GM12878 (cell line): ENCODE measurements around the gene LIMD2. TPM values are rescaled to one million over a fixed set of nuclear protein-coding genes. Genes with fewer than 3 reads are reported as not detected.

Source experiments
- CHD4 ChIP-seq: fragments of 200-600 bp; sonication (generic); IDR thresholded peaks from 2 replicates; pipeline ENCODE4 v1.6.1; 2016; ENCODE audit warnings: mild to moderate bottlenecking
- CREM ChIP-seq: IDR thresholded peaks from 2 replicates; pipeline ENCODE4 v1.6.1; 2014; ENCODE audit warnings: antibody characterized with exemption, low read depth
- DPF2 ChIP-seq: fragments of 450-650 bp; IDR thresholded peaks from 2 replicates; pipeline ENCODE4 v1.6.1; 2017; ENCODE audit warnings: mild to moderate bottlenecking
- MTA3 ChIP-seq: IDR thresholded peaks from 2 replicates; pipeline ENCODE4 v1.6.1; 2012; ENCODE audit warnings: low read length, inconsistent platforms, borderline replicate concordance
- PAX5 ChIP-seq: IDR thresholded peaks from 2 replicates; pipeline ENCODE4 v1.6.1; 2011; ENCODE audit warnings: low read depth, low read length, borderline replicate concordance
- RCOR1 ChIP-seq: conservative IDR thresholded peaks from 2 replicates; pipeline ENCODE4 v1.6.1; 2012; ENCODE audit warnings: low read depth, low read length, improper control_type of control experiment
- RFX5 ChIP-seq: IDR thresholded peaks from 2 replicates; pipeline ENCODE4 v1.6.1; 2011; ENCODE audit warnings: low read depth, low read length, improper control_type of control experiment
- RUNX3 ChIP-seq: IDR thresholded peaks from 2 replicates; pipeline ENCODE4 v1.6.1; 2012; ENCODE audit warnings: low read length, inconsistent platforms
- SMARCA5 ChIP-seq: fragments of 450-650 bp; IDR thresholded peaks from 2 replicates; pipeline ENCODE4 v1.6.1; 2017; ENCODE audit warnings: mild to moderate bottlenecking
- SUPT20H ChIP-seq: IDR thresholded peaks from 2 replicates; pipeline ENCODE4 v1.6.1; 2011; ENCODE audit warnings: low read depth, mild to moderate bottlenecking, low read length, moderate library complexity, borderline replicate concordance; ENCODE audit not compliant: control insufficient read depth
- SUZ12 ChIP-seq: fragments of 200-600 bp; sonication (generic); IDR thresholded peaks from one replicate; pipeline ENCODE4 v1.6.1; 2018; ENCODE audit warnings: antibody characterized with exemption, mild to moderate bottlenecking; ENCODE audit not compliant: unreplicated experiment
- TAF1 ChIP-seq: IDR thresholded peaks from 2 replicates; pipeline ENCODE4 v1.6.1; 2011; ENCODE audit warnings: mild to moderate bottlenecking, low read depth, low read length, borderline replicate concordance
- TBL1XR1 ChIP-seq: IDR thresholded peaks from 2 replicates; pipeline ENCODE4 v1.6.1; 2012; ENCODE audit warnings: low read depth, low read length, improper control_type of control experiment
- TCF3 ChIP-seq: IDR thresholded peaks from 2 replicates; pipeline ENCODE4 v1.6.1; 2012; ENCODE audit warnings: low read depth, mild to moderate bottlenecking, low read length, borderline replicate concordance; ENCODE audit not compliant: insufficient read depth
- polyA plus RNA-seq, 11 experiments: library from polyadenylated mRNA; depleted of rRNA in 4 of 11; unstranded in 6 of 11; stranded (reverse) in 5 of 11; fragments of >200 nt; fragmentation: Nextera tagmentation in 4 of 11; fragmentation: Illumina TruSeq in 1 of 11; extraction: Ambion mirVana in 4 of 11; extraction: Trizol in 1 of 11; gene quantifications; 1 replicate in 1 of 11; 2 replicates in 10 of 11; pipeline versions ENCODE4 v1.2.1 to v1.2.3, GENCODE V29; 2011 to 2016; ENCODE audit warnings: inconsistent platforms in 2 of 11, missing spikeins in 2 of 11, low read depth in 1 of 11
- total RNA-seq, 4 experiments: library from RNA; depleted of rRNA in 3 of 4; stranded (reverse); fragments of >200 nt in 3 of 4; fragmentation: Illumina TruSeq in 1 of 4; extraction: Trizol in 1 of 4; gene quantifications; 2 replicates each; pipeline versions ENCODE4 v1.2.1 to v1.2.3, GENCODE V29; 2013 to 2021
- TF ChIP-seq, protein P1 (sequence below): IDR thresholded peaks from 2 replicates; pipeline ENCODE4 v1.6.1; 2011; ENCODE audit warnings: low read depth, low read length, improper control_type of control experiment, borderline replicate concordance
- TF ChIP-seq, protein P2 (sequence below): IDR thresholded peaks from 2 replicates; pipeline ENCODE4 v1.6.1; 2011; ENCODE audit warnings: borderline replicate concordance, low read depth, mild to moderate bottlenecking, moderate library complexity, mixed read lengths, low read length; ENCODE audit not compliant: insufficient read depth; ENCODE audit errors: extremely low read length
- TF ChIP-seq, protein P3 (sequence below): fragments of 450-650 bp; formaldehyde crosslinking; IDR thresholded peaks from 2 replicates; pipeline ENCODE4 v1.4.0; 2022; ENCODE audit warnings: mild to moderate bottlenecking, moderate library complexity
- TF ChIP-seq, protein P4 (sequence below), 3 experiments: IDR thresholded peaks in 2 of 3; conservative IDR thresholded peaks in 1 of 3; 2 replicates each; pipeline ENCODE4 v1.5.1; 2011; ENCODE audit warnings: low read depth in 3 of 3, low read length in 3 of 3, mild to moderate bottlenecking in 3 of 3, control low read depth in 2 of 3, moderate library complexity in 2 of 3, inconsistent platforms in 1 of 3, mixed read lengths in 1 of 3; ENCODE audit not compliant: control insufficient read depth in 2 of 3, insufficient read depth in 1 of 3; ENCODE audit errors: extremely low read depth in 1 of 3

The LIMD2 gene
- total and polyA plus RNA-seq, 10 of the 15 experiments (the other 5 are each of a cell fraction or from before 2014, with no cell fraction given): 1.1 to 339 (median 181) TPM

DNA sequence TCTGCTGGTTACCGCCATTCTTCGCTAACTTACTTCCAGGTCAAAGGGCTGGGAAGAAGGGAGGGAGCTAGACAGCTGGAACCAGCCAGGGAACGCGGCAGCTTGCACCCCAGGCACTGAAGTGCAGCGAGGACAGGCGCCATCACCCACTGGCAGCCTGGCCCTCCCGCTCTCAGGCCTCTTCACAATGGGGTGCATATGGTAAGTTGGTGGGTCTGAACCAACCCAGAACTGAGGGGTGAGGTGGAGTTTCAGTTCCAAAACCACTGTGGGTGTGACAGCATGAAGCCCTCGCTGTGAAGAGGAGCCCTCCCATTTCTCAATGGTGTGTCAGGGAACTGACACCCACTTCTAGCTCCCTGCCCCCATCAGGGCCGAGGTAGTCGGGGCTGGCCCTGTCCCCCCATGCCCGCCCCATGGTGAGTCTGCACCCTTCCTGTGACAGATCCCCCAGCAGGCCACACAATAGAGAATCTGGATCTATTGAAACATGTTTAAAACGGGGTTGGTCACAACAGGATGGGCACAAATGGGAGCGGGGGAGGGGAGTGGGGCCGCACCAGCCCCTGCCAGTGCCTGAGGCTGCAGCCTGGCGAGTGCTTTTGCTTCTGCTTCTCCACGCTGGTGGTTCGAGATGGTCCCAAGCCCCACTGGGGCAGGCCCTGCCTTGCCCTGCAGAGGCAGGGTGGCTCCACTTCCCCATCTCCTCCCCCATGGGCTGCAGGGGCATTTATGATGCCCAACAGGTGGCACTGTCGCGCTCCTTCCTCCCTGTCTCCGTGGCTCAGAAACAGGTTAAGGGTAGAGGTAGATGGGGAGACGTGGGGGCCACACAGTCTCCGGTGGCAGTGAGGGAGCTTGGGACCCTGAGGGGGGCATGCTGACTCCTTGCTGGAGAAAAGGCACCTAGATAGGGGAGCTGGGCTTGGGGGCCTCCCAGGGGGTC lies 2.3 kb downstream of the LIMD2 start (continued):
- TF ChIP-seq PAX5 (peak; percentile 16; the same call in 1 of the 2 replicates), RUNX3 (peak; percentile 63), TBL1XR1 (no peak), CREM (peak; percentile 23; the same call in 1 of the 2 replicates), DPF2 (peak; percentile 45; the same call in 1 of the 2 replicates), SUPT20H (no peak), CHD4 (no peak), TAF1 (0 out of 2 replicates have a peak, but pooled peaks have one; percentile 36), MTA3 (peak; percentile 54; the same call in 1 of the 2 replicates), RCOR1 (no peak; the same call in 1 of the 2 replicates), SUZ12 (no peak), TCF3 (0 out of 2 replicates have a peak, but pooled peaks have one; percentile 52), SMARCA5 (peak; percentile 97), RFX5 (no peak)
- TF ChIP-seq, protein P1, sequence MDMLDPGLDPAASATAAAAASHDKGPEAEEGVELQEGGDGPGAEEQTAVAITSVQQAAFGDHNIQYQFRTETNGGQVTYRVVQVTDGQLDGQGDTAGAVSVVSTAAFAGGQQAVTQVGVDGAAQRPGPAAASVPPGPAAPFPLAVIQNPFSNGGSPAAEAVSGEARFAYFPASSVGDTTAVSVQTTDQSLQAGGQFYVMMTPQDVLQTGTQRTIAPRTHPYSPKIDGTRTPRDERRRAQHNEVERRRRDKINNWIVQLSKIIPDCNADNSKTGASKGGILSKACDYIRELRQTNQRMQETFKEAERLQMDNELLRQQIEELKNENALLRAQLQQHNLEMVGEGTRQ: no peak
- TF ChIP-seq, protein P2, sequence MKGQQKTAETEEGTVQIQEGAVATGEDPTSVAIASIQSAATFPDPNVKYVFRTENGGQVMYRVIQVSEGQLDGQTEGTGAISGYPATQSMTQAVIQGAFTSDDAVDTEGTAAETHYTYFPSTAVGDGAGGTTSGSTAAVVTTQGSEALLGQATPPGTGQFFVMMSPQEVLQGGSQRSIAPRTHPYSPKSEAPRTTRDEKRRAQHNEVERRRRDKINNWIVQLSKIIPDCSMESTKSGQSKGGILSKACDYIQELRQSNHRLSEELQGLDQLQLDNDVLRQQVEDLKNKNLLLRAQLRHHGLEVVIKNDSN: no peak
- TF ChIP-seq, protein P3, sequence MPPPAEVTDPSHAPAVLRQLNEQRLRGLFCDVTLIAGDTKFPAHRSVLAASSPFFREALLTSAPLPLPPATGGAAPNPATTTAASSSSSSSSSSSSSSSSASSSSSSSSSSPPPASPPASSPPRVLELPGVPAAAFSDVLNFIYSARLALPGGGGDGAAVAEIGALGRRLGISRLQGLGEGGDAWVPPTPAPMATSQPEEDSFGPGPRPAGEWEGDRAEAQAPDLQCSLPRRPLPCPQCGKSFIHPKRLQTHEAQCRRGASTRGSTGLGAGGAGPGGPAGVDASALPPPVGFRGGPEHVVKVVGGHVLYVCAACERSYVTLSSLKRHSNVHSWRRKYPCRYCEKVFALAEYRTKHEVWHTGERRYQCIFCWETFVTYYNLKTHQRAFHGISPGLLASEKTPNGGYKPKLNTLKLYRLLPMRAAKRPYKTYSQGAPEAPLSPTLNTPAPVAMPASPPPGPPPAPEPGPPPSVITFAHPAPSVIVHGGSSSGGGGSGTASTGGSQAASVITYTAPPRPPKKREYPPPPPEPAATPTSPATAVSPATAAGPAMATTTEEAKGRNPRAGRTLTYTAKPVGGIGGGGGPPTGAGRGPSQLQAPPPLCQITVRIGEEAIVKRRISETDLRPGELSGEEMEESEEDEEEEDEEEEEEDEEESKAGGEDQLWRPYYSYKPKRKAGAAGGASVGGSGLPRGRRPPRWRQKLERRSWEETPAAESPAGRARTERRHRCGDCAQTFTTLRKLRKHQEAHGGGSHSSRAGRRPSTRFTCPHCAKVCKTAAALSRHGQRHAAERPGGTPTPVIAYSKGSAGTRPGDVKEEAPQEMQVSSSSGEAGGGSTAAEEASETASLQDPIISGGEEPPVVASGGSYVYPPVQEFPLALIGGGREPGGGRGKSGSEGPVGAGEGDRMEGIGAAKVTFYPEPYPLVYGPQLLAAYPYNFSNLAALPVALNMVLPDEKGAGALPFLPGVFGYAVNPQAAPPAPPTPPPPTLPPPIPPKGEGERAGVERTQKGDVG: no peak
- TF ChIP-seq, protein P4, sequence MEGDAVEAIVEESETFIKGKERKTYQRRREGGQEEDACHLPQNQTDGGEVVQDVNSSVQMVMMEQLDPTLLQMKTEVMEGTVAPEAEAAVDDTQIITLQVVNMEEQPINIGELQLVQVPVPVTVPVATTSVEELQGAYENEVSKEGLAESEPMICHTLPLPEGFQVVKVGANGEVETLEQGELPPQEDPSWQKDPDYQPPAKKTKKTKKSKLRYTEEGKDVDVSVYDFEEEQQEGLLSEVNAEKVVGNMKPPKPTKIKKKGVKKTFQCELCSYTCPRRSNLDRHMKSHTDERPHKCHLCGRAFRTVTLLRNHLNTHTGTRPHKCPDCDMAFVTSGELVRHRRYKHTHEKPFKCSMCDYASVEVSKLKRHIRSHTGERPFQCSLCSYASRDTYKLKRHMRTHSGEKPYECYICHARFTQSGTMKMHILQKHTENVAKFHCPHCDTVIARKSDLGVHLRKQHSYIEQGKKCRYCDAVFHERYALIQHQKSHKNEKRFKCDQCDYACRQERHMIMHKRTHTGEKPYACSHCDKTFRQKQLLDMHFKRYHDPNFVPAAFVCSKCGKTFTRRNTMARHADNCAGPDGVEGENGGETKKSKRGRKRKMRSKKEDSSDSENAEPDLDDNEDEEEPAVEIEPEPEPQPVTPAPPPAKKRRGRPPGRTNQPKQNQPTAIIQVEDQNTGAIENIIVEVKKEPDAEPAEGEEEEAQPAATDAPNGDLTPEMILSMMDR (IDR thresholded peaks at IDR 0.05 in 2 of 3, conservative IDR thresholded peaks at IDR 0.05 in 1 of 3; ENCODE audit: control insufficient read depth in 2 of 3, extremely low read depth in 1 of 3, insufficient read depth in 1 of 3, low read depth in 3 of 3, low read length in 3 of 3): peak; percentile 75 to 93 (median 80)
